NCI-H748 (cell line): ENCODE results near the gene KCTD10.
A peak's percentile ranks its signal among the peaks of the same experiment; 100 is the strongest.
"Not testable (repeated sequence)": the region's sequence is repeated elsewhere in the genome, so short reads cannot be mapped to it uniquely, and the experiment has no call there.

Experiments
- DNase-seq: peaks from one replicate; lab custom pipeline; 2025; ENCODE audit not compliant: unreplicated experiment; lab: John Stamatoyannopoulos, UW

The KCTD10 gene

DNA sequence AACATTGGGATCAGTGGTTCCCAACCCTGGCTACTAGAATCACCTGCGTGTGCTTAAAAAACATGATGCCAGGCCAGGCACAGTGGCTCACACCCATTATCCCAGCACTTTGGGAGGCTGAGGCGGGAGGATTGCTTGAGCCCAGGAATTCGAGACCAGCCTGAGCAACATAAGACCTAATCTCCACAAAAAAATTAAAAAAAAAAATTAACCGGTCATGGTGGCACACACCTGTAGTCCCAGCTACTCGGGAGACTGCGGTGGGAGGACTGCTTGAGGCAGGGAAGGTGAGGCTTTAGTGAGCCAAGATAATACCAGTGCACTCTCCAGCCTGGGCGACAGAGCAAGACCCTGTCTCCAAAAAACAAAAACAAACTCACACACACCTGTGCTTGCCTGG, 2.0 kb downstream of the KCTD10 start:
- DNase-seq = no peak

DNA sequence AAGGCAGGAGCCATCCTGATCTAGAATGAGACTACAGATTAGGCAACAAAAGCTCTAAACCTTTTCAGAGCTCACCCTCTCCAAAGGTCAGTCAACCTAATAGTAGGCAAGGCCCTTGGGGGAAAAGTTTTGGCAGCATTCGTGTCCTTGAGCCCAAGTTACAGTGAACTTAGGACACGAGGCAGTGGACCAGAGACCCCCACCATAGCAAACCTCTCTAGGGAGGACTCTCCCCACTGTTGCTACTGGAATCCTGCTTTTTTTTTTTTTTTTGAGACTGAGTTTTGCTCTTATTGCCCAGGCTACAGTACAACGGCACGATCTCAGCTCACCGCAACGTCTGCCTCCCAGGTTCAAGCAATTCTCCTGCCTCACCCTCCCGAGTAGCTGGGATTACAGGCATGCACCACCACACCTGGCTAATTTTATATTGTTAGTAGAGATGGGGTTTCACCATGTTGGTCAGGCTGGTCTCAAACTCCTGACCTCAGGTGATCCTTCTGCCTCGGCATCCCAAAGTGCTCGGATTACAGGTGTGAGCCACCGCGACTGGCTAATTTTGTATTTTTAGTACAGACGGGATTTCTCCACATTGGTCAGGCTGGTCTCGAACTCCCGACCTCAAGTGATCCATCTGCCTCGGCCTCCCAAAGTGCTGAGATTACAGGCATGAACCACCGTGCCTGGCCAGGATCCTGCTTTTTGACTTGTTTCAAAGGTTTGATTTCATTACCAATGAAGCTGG, 3.4 kb downstream of the KCTD10 start:
- DNase-seq = not testable (repeated sequence)

GRCh38 chr12:109473006-109473405, 4.1 kb downstream of the KCTD10 start:
- DNase-seq = no peak

DNA sequence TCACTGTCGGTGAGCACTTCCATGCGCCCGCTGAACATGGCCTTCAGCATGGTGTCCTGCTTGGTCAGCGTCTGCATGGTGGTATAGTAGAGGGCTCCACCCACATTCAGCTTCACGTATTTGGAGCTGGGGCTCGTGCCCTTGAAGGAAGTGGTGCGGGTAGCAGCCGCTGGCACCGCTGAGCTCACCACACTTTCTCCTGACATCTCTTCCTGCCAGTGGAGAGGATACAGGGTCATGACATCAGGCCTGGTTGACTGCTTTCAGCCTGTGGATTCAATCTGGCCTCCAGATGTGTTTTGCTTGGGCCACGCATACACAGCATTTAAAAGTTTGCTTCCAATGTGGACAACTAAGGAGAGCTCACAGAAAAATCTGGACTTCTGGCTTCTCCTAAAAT, 7.6 kb downstream of the KCTD10 start:
- no peak for DNase-seq

DNA sequence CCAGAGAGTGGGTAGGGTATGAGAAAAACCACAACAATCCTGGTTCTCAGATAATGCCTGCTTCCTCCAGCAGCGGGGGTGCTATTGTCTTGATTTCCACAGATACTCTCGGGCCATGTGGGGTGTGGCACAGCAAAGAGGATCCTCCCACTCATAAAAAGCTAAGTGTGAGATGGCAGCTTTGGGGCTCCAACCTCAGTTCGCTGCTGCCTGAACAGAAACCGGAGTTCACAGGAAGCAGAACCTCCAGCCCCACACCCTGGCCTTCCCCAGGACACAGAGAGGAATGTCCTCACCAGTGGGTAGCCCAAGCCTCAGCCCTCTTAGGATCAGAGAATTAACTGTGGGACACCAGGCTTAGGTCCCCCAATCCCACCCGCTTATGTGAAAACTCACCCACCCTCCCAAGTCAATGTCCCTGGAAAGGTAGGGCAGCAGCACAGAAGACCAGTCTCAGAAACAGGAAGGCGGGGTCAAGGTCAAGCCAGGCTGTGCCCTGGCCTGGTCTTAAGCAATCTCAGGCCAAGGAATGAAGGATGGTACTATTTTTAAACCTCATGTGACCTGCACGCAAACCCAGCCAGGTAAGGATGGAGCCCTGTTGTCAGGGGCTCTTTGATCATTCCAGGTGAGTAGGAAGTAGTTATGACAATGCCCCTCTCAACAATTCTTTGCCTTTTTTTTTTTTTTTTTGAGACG, 9.0 kb downstream of the KCTD10 start:
- DNase-seq = no peak

- no peak for DNase-seq
These were observed 10.3 kb downstream of the KCTD10 start for GRCh38 chr12:109466821-109467220.

DNA sequence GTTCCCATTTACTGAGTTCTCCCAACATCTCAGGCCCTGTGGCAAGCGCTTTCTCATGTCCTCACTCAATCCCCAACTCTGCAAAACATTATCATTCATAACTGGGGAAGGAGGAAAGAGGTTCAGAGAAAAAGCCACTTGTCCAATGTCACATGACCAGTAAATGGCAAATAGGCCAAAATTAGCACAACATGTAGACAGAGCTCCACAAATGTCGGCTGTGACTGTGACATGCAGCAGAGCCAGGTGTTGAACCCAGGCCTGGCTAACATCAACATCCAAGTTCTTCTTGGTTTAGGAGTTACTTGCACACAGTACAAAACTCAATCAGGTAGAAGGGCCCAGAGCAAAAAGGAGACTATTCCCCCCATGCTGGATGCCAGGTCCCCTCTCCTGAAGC, 10.8 kb downstream of the KCTD10 start:
- DNase-seq = no peak

GRCh38 chr12:109464642-109465351, 12.3 kb downstream of the KCTD10 start:
- DNase-seq = no peak

DNA sequence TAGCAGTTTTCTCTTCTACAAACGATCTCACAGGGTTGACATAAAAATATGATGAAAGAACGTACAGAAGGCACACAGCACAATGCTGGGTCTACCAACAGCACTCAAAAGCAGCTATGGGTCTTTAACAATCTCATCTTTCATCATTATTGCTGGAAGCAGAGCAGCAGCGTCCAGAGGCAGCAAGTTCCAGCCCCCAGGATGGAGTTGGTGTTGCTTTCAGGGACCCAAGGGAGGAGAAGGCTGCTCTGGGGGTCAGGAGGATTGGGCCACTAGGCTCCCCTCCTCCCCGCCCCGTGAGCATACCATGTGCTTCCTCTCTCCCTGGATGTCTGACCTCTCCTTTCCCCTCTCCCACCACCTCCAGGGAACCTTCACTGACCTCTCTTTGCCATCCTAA, 13.3 kb downstream of the KCTD10 start:
- DNase-seq = no peak

DNA sequence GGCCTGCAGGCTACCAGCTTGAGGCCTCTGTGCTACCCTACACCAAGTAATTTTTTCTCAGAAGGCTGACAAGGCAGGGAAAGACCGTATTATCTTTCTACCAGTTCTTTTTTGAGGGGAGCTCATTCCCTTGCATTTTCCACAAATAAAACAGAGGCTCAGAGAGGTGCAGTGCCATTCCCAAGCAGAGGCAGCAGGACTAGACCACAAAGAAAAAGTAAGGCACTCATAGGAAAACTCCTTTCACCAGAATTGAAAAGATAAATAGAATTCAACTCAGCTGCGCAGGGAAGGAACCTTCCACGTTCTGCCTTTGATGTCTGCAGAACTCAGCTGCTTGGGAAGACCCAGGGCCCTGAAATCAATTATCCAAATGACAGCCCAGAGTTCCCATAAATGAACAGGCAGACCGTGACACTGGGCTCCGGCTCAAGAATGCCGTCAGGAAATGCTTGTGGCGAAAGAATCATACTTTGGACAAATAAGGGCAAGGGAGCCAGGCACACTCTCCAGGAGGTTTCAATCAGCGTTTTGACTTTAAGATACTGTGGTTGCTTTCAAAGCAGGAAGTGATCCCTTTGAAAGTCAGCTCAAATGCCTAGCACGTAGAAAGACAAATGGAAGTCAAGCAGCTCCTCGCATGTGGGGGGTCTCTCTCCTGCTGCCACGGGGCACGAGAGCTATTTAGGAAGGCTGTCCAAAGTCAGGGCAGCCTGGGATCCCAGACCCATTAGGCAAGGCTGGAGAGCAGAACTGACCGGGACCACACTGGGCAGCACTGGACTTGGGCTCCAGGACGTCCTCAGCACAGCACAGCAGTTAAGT, 14.0 kb downstream of the KCTD10 start:
- no peak for DNase-seq

DNA sequence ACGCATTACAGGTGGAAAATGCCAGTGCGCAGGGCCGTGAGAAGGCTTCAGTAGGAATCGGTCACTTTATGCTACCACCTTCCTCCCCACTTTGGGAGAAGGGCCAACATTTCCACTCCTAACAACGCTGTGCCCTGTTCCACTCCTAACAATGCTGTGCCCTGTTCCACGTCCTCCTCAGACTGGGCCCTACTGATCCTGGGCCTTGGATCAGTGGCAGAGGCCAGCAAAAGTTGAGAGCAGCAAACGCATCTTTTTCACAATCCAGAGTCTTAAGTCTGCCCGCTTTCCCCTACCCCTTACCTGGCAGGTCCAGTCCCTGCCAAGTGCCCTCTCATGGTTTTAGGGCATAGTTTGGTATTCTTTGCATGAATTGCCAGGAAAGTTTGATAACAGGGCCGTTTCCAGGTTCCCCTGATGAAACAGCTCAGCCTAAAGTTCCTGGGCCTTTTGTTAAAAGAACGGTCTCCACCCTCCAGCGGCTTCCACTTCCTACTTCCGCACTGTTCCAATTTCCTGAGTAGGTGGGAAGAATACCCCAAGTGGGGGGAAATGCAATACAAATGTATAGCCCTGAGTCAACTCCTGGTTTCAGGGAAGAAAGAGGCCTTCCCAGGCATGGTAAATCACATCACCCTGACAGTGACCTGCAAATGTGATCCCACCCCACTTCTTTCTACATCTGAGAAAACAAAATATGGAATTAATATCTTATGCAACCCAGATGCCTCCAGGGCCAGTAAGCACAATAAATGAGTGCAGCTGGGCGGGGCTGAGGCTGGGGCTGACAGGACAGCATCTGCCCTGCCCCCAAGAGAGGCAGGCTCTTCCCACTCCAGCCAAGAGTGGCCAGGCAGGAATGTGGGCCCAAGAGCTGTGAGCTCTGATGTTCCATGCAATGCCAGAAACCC, 15.0 kb downstream of the KCTD10 start:
- no peak for DNase-seq

GRCh38 chr12:109461049-109461845, 15.9 kb downstream of the KCTD10 start:
- no peak for DNase-seq

GRCh38 chr12:109460538-109460937, 16.6 kb downstream of the KCTD10 start:
- no peak for DNase-seq

- no peak for DNase-seq
These were observed 17.9 kb downstream of the KCTD10 start for GRCh38 chr12:109459247-109459646.

- peak; percentile 27 for DNase-seq
These were observed 18.3 kb downstream of the KCTD10 start for GRCh38 chr12:109458771-109459208.

- DNase-seq = no peak
These were observed 19.0 kb downstream of the KCTD10 start for GRCh38 chr12:109458086-109458485.

GRCh38 chr12:109455706-109456105, 21.4 kb downstream of the KCTD10 start:
- DNase-seq = no peak

GRCh38 chr12:109452489-109452888, 24.6 kb downstream of the KCTD10 start:
- no peak for DNase-seq

GRCh38 chr12:109451400-109451799, 25.7 kb downstream of the KCTD10 start:
- DNase-seq = no peak
